Vagina (tissue), 2 donors: ENCODE results near the gene IL11RA. TPM values are rescaled to one million over a fixed set of nuclear protein-coding genes. Genes with fewer than 3 reads are reported as not detected.

ENCODE experiments used
- DNase-seq, 2 donors: peaks; one replicate each; pipeline ENCODE4 v3.0.0-alpha.2; 2017; ENCODE audit errors: extremely low spot score in 2 of 2
- H3K27ac ChIP-seq: fragments of 200-600 bp; sonication (generic); one replicate; pipeline ENCODE4 v1.5.1; 2019
- H3K27me3 ChIP-seq: fragments of 200-600 bp; sonication (generic); one replicate; pipeline ENCODE4 v1.5.1; 2019
- H3K36me3 ChIP-seq, 2 donors: fragments of 200-600 bp; sonication (generic); one replicate each; pipeline ENCODE4 v1.5.1; 2017 to 2019
- H3K4me1 ChIP-seq: fragments of 200-600 bp; sonication (generic); one replicate; pipeline ENCODE4 v1.5.1; 2019
- H3K4me3 ChIP-seq, 2 donors: fragments of 200-600 bp; sonication (generic); 1 replicate in 1 of 2; 2 replicates in 1 of 2; pipeline ENCODE4 v1.5.1; 2016 to 2019
- H3K9me3 ChIP-seq: fragments of 200-600 bp; sonication (generic); one replicate; pipeline ENCODE4 v1.5.1; 2019
- CTCF ChIP-seq, 3 experiments: fragments of 450-650 bp in 2 of 3; fragments of 200-600 bp in 1 of 3; sonication (generic) in 1 of 3; IDR thresholded peaks; one replicate each; pipeline ENCODE4 v1.5.1; 2017 to 2019; ENCODE audit warnings: antibody characterized with exemption in 3 of 3, mild to moderate bottlenecking in 2 of 3, moderate library complexity in 2 of 3
- POLR2A ChIP-seq, 2 donors: fragments of 450-650 bp; IDR thresholded peaks; one replicate each; pipeline ENCODE4 v1.6.1; 2017; ENCODE audit warnings: antibody characterized with exemption in 2 of 2, mild to moderate bottlenecking in 2 of 2, moderate library complexity in 2 of 2
- POLR2AphosphoS5 ChIP-seq, 2 donors: sonication (generic); formaldehyde crosslinking; IDR thresholded peaks; one replicate each; pipeline ENCODE4 v1.9.0; 2017; ENCODE audit warnings: antibody characterized with exemption in 2 of 2, mild to moderate bottlenecking in 2 of 2, low read depth in 1 of 2; ENCODE audit not compliant: insufficient read depth in 1 of 2
- intact Hi-C: fragments of 100-400 bp; cut with DNase I; formaldehyde crosslinking; loops from one replicate; pipeline ENCODE4 v1.15.1; 2023
- total RNA-seq: library from RNA; depleted of rRNA; stranded (reverse); fragments of >200 nt; gene quantifications from one replicate; pipeline ENCODE4 v1.2.3, GENCODE V29; 2016

IL11RA gene
- total RNA-seq, 1 donor from 2014 or later = 30.7 TPM

DNA sequence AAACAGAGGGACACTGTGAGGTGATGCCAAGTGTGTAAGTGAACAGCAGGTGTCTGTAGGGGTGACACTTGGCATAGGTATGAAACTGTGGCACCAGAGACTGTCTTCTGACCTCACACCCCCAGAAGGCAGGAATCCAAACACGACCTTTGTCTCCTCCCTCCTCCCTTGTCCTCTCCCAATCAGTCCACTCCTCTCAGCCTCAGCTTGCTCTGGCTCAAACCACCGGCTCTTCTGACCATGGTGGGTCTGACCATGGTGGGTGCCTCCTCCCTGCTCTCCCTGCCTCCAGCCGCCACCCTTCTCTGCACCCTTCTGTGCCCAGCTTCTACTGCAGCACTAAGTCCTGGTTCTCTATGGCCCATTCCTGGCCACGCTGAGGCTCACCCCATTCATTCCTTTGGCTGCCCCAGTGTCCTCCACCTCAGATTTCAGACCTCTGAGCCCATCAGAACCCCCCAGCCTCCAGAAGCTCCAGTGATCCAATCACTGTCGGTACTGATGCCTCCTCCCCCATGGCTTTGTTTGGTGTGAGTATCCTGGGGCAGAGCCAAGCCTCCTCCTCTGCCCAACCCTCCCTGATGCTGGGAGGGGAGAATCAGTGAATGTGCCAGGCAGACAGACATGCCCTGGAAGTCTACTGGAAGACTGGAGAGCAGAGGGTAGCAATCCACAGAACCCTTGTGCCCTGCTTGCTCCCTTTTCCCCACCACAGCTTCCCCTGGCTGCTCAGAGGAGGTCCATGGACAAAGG, 21.4 kb upstream of the IL11RA start:
- DNase-seq = no peak
- intact Hi-C loops = no loop called here
- TF ChIP-seq POLR2AphosphoS5 (IDR thresholded peaks at IDR 0.05; ENCODE audit: insufficient read depth in 1 of 2, low read depth in 1 of 2) = no peak
- no peak for TF ChIP-seq CTCF (IDR thresholded peaks at IDR 0.05)
- no peak for TF ChIP-seq POLR2A (IDR thresholded peaks at IDR 0.05)
- H3K27me3 ChIP-seq = peaks cover 8% of the 10 kb centered on the region
- H3K4me3 ChIP-seq = no peak overlapping the region
- H3K4me1 ChIP-seq = peaks cover 15% of the 10 kb centered on the region
- H3K27ac ChIP-seq = no peak overlapping the region
- H3K36me3 ChIP-seq = no peaks in the 10 kb centered on the region
- no peaks in the 10 kb centered on the region for H3K9me3 ChIP-seq

- no peak for DNase-seq
- intact Hi-C loops = no loop called here
- TF ChIP-seq POLR2AphosphoS5 (IDR thresholded peaks at IDR 0.05; ENCODE audit: insufficient read depth in 1 of 2, low read depth in 1 of 2) (no peak), POLR2A (IDR thresholded peaks at IDR 0.05) (no peak), CTCF (IDR thresholded peaks at IDR 0.05) (no peak)
- Histone ChIP-seq H3K9me3 (no peaks in the 10 kb centered on the region), H3K27ac (no peak overlapping the region), H3K4me1 (peaks cover 34% of the 10 kb centered on the region), H3K27me3 (no peaks in the 10 kb centered on the region), H3K4me3 (no peak overlapping the region), H3K36me3 (no peaks in the 10 kb centered on the region)
These were observed 18.8 kb upstream of the IL11RA start for GRCh38 chr9:34633166-34633565.

DNA sequence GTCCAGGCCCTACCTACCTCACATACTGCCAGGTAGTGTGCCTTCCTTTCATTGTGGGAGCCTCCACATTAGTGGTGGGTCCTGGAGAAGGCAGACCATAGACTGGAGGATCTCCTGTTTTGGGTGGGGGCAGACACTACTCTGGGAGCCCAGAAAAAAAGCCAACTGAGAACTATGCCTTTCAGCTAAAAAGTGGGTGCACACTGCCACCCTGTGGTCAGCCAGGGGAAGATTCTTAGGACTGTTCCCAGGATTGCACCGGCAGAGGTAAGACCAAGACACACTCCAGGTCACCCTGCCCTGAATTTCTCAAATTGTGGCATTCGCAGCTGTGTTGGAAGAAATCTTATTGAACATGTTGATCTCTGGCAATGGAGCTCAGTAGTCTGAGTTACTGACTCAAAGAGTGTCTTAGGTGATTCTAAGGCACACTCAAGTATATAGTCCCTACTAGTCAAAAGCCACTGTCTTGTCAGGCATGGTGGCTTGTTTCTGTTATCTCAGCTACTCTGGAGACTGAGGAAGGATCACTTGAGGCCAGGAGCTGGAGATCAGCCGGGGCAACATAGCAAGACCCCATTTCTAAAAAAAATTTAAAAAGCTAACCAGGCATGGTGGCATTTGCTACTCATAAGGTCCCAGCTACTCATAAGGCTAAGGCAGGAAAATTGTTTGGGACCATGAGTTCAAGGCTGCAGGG, 18.0 kb upstream of the IL11RA start:
- H3K4me1 ChIP-seq = peaks cover 39% of the 10 kb centered on the region
- TF ChIP-seq POLR2A (IDR thresholded peaks at IDR 0.05) (no peak), CTCF (IDR thresholded peaks at IDR 0.05) (peak; percentile 62 to 87 (median 70)), POLR2AphosphoS5 (IDR thresholded peaks at IDR 0.05; ENCODE audit: insufficient read depth in 1 of 2, low read depth in 1 of 2) (no peak)
- no peak overlapping the region for H3K27ac ChIP-seq
- intact Hi-C loops = loop anchor here (2.0 kb wide), 1 partner anchor 21 kb away; the partner anchor contains the start of gene RPP25L
- H3K27me3 ChIP-seq = no peaks in the 10 kb centered on the region
- H3K36me3 ChIP-seq = no peaks in the 10 kb centered on the region
- no peak for DNase-seq
- H3K4me3 ChIP-seq = no peak overlapping the region
- no peaks in the 10 kb centered on the region for H3K9me3 ChIP-seq

- Histone ChIP-seq H3K9me3 (no peaks in the 10 kb centered on the region), H3K4me1 (peaks cover 35% of the 10 kb centered on the region), H3K36me3 (no peaks in the 10 kb centered on the region), H3K27me3 (no peaks in the 10 kb centered on the region), H3K4me3 (no peak overlapping the region), H3K27ac (no peak overlapping the region)
- no peak for DNase-seq
- intact Hi-C loops = loop anchor here (2.0 kb wide), 1 partner anchor 22 kb away; the partner anchor contains the start of gene RPP25L
- TF ChIP-seq POLR2A (IDR thresholded peaks at IDR 0.05) (no peak), POLR2AphosphoS5 (IDR thresholded peaks at IDR 0.05; ENCODE audit: insufficient read depth in 1 of 2, low read depth in 1 of 2) (no peak), CTCF (IDR thresholded peaks at IDR 0.05) (no peak)
These were observed 17.3 kb upstream of the IL11RA start for GRCh38 chr9:34634551-34635248.
